T-helper 2 cell (primary cell): ENCODE results near the gene ANO4.
"Not testable (repeated sequence)": the region's sequence is repeated elsewhere in the genome, so short reads cannot be mapped to it uniquely, and the experiment has no call there.

Experiments
- DNase-seq, 5 experiments: peaks; one replicate each; pipeline versions ENCODE4 v3.0.0 to v3.0.0-alpha.2; 2012 to 2022

ANO4 gene

GRCh38 chr12:100875771-100876170 lies 81.2 kb downstream of the ANO4 start:
- DNase-seq, result no peak

GRCh38 chr12:100877776-100878175 lies 83.2 kb downstream of the ANO4 start:
- DNase-seq, result no peak

DNA sequence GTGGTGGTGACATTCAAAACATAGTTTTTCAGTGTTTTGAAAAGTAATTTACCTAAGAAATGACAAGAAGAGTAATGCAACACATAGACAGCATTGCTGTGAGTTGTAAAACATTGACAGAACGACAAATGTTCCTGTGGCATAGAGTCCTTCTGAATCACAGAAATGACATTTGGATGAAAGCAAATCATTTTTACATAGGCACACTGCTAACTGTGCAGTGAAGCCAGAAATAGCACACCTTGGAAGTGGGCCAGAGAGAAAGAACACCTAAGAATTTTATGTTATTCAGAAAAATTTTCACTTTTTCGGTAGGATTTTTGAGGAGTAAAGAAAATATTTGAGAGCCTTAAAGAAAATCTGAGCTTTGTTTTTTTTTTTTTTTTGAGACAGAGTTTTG lies 100.6 kb downstream of the ANO4 start:
- no peak for DNase-seq

- no peak for DNase-seq
Observed at GRCh38 chr12:100896192-100896591, 101.6 kb downstream of the ANO4 start.

DNA sequence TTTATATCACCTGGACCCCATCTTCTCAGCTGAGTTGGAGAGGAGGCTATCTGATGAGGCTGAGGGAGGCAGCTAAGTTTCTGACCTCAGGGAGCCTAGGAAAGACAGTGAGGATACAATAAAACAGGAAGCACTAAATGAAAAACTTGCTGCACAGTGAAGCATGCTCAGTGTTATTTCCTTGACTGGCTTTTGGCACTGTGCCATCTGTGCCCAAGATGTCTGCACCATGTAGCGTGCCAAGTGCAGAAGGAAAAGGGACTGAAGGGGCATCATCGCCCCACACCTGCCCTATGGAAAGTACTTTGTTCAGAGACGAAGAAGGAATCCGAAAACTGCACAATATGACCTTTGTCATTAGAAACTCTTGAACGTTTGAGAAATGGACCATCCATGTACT lies 102.7 kb downstream of the ANO4 start:
- no peak for DNase-seq

- DNase-seq, result no peak
Observed at GRCh38 chr12:100899301-100899700, 104.7 kb downstream of the ANO4 start.

GRCh38 chr12:100900808-100901207 lies 106.2 kb downstream of the ANO4 start:
- no peak for DNase-seq

GRCh38 chr12:100901266-100901665 lies 106.7 kb downstream of the ANO4 start:
- DNase-seq, result no peak

DNA sequence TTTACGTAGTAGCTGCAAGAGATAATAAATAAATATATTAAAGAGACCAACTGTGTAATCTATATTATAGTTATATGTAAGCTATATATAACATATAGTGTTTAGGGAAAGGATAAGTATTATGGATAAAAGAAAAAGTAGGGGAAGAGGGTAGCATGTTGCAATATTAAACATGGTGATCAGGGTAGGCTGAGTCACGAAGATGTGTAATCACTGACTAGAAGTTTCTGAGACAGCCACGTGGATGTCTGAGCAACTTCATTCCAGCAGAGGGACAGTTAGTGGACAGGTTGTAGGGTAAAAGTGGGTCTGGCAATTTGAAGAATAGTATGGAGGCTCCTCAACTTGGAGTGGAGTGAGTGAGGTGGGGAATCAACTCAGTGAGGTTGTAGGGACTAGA lies 109.7 kb downstream of the ANO4 start:
- DNase-seq, result no peak

GRCh38 chr12:100908501-100908900 lies 113.9 kb downstream of the ANO4 start:
- DNase-seq, result no peak

DNA sequence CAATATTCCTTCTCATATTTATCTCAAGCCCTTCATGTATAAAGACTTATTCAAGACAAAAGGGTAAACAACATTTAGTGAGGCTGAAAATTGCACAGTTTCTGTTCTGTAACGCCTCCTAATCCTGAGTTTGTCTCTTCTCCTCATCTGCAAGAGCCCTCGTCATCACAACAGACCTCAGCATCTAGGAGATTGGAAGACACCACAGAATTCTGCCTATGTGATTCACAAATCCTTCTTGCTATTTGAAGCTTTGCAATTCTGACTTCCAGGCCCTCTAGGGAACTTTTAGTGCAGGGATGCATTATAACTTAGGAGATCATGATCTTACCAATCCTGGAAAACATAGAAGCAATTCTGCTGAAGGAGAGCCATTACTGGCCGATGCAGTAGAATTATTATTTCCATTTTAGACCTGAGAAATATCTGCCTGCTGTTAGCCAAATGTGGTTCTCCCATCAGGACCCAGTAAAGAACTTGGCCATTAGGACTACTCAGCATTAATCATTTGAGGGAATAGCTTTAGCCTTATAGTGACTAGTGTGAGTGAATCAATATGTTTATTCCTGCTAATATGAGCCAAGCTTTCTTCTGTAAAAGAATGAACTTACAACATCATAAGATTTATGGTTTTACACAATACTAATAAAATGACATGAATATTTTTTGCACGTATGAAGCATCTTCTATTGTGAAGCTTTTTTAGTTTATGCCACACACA lies 119.5 kb downstream of the ANO4 start:
- no peak for DNase-seq

DNA sequence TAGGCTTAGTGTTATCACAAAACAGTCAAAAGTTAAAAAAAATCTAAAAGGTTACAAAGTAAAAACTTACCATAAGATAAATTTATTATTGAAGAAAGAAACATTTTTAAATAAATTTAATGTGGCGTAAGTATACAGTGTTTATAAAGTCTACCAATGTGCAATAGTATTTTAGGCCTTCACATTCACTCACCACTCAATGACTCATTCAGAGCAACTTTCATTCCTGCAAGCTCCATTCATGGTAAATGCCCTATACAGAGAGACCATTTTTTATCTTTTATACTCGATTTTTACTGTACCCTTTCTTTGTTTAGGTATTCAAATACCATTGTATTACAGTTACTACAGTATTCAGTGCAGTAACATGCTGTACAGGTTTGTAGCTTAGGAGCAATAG lies 124.5 kb downstream of the ANO4 start:
- no peak for DNase-seq

GRCh38 chr12:100920493-100920892 lies 125.9 kb downstream of the ANO4 start:
- no peak for DNase-seq

- no peak for DNase-seq
Observed at GRCh38 chr12:100926669-100927248, 132.2 kb downstream of the ANO4 start.

DNA sequence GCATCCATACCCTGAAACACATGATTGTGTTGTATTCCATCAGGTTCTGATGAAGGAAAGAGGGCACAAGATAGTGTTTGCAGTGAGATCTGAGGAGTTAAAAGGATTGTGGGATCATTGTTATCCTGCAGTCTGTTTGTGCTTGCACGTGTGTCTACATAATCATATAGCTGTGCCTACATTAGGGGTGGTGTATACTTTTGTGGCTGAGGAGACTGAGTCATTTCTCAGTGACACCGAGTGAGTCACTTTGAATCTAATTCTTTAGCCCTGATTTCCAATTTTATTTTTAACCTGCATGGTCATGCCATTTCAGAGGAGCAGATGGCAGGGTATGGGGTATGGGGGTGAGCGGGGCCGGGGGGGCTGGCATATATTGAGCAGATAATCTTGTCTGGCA lies 133.2 kb downstream of the ANO4 start:
- no peak for DNase-seq

DNA sequence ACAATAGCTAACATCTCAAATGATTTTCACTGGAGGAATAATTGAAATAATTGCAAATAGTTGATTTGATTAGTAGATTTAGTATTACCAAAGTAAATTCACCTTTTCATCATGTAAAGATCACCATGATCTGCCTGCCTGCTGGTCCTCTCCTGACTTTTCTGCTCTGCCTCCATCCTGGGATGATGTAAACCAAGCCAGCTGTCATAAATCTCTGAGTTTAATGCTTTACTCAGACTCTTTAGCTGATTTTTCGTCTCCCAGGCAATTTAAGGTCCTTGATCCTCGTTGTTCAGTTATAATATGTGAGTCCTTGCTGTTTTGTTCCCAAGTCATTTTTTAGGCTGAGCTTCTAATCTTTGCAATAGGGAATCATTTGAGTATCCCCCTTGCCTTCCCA lies 138.0 kb downstream of the ANO4 start:
- no peak for DNase-seq

- not testable (repeated sequence) for DNase-seq
Observed at GRCh38 chr12:100933531-100933930, 139.0 kb downstream of the ANO4 start.

DNA sequence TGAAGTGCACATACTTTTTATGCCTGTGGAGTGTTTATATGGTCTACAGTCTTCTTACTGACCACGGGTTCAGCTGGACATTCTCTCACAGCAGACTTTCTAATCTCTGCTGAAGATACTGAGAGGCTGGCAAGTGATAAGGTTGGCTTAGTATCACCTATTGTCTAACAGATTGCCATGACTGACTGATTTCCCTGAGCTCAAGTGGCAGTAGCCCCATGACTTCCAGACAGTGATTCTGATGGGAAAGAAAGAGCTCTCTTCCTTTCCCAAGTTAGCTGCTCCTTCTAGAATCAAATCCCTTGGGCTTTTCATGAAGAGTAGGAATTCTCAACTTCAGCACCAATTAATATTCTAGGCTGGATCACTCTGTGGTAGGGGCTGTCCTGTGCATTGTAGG lies 141.4 kb downstream of the ANO4 start:
- DNase-seq, result no peak

DNA sequence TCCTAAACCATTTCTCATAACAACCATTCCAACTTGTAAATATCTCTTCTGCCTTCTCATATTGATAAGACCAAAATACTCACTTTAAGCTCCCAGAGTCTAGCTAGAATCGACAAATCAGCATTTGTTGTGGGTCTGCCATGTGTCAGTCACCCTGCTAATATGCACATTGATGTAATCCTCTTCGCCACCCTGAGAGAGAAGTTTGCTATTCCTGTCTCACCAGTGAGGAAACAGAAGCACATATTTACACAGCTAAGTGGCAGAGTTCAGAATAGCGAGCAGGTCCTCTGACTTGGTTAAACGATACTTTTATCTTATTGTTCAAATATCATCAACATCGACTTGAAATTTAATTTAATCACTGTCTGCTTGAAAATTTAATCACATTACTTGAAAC lies 142.1 kb downstream of the ANO4 start:
- no peak for DNase-seq

DNA sequence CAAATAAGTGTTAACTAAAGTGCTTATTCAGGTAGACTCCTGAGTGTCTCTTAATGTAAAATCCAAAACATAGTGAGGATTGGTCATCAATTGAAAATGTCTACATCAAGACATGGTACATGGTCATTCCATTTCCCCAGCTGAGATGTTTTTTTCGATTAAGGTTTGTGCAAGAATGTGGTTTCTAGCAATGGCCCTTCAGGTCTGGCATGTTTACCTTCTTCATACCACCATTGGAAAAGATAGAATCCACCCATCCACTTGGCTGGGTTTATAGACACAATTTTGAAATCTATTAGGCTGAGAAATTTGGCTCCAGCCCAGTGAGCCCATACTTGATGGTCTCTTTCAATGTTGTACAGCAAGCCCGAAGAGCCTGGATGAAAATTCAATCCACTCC lies 145.9 kb downstream of the ANO4 start:
- no peak for DNase-seq

GRCh38 chr12:100942984-100943749 lies 148.6 kb downstream of the ANO4 start:
- no peak for DNase-seq

- DNase-seq, result no peak
Observed at GRCh38 chr12:100951756-100952155, 157.2 kb downstream of the ANO4 start.

- DNase-seq, result no peak
Observed at GRCh38 chr12:100953217-100953616, 158.6 kb downstream of the ANO4 start.

DNA sequence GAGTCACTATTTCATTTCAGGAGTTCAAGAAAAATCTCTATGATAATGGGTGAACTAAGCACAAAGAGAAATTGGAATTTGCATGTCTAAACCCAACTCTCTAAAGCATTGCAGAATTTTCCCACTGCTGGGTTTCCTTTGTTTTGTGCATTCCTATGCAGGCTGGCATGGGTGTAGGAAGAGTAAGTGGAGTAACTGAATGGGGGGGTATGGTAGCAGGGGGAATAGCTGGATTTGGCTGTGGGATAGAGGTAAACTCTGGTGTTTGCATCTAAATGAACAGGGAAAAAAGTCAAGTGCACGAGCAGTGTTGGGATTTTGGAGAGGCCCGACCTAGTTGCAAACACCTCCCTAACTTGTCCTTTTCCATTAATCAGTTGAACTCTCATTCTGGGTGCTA lies 159.1 kb downstream of the ANO4 start:
- DNase-seq, result no peak
